NCI-H82 treated with DMSO at 0.1 percent for 48 hours (cell line): Measurements from ENCODE around the gene PARP9.

Experiments used
- DNase-seq: peaks from one replicate; lab custom pipeline; 2025; ENCODE audit not compliant: unreplicated experiment; lab: John Stamatoyannopoulos, UW

The PARP9 gene

DNA sequence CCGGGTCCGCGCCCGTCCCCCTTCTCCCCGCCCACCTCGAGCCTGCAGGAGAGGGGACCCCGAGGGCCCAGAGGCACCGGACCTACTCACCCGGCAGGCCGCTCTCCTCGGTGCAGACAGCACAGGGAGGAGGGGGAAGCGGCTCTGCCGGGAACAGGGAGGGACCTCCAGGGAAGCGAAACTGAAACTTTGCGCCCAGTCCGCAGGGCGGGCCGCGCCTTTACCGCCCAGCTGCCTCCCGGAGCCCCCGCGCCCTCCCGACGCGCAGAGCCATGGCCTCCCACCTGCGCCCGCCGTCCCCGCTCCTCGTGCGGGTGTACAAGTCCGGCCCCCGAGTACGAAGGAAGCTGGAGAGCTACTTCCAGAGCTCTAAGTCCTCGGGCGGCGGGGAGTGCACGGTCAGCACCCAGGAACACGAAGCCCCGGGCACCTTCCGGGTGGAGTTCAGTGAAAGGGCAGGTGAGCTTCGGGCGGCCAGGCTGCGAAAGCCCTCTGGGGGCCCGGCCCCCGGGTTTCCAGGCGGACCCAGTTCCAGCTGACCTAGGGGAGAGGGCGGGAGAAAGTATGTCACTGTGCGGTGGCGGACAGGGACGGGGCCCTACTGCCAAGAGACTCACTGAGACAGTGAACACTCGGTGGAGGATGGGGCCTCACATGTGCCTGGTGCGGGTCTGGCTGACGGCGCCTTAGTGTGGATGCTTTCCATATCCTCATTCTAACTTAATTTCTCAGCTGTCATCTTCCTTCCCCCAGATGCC, at the start of gene PARP9, which contains the start of gene DTX3L:
Gene PARP9, minus strand, starts transcription at position 146 of the 758 bp plus-strand sequence. CDS start 4,680 bp downstream, outside the sequence.
Gene DTX3L, plus strand, starts transcription at position 184 of the 758 bp plus-strand sequence. Its CDS starts 89 bp downstream, at position 273.
- no peak for DNase-seq

DNA sequence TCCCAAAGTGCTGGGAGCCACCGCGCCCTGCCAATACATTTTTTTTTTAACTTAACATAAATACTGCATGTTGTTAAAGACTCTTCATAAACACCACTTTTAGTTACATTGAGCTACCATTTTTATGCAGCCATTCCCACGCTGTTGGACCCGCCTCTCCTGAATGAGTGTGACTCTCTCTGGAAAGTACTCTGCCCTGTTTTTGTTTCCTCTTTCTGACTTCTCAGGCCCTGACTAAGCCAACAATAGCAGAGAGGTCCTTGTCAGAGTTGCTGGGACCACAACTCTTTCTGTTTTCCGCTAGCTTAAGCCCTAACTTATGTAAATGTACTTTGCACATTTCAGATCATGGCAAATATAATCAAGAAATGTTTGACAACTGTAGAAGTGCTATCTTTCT, 48.6 kb upstream of the PARP9 start:
- DNase-seq, result no peak

DNA sequence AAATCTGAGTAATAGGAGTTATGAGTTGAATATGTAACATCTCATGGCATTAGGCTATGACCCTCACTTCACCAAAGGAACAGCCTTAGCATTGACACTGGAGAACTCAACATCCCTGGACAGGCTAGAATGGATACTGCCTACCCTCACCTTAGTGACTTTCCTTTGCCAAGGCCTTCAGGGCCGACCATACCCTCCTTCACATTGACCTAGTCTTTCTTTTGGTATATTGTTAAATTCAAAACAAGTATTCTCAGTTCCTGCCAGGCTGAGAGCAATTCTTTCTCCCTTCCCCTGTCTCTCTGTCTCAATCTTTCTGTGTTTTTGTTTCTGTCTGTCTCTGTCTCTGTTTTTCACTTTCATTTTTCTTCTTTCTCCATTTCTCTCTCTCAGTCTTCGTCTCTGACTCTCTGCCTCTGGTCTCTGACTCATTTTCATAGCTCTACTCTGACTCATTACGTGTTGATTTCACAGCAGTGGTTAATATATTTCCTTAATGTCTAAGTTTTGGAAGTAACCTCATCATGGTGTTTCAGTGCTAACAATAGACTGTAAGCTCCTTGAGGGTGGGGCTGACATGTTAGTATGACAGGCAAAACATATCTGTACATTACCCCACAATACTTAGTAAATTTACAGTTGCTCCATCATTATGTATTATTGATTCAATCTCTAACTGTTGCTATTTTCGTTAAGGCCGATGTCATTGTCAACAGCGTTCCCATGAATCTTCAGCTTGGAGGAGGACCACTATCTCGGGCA, 45.9 kb upstream of the PARP9 start:
- no peak for DNase-seq

DNA sequence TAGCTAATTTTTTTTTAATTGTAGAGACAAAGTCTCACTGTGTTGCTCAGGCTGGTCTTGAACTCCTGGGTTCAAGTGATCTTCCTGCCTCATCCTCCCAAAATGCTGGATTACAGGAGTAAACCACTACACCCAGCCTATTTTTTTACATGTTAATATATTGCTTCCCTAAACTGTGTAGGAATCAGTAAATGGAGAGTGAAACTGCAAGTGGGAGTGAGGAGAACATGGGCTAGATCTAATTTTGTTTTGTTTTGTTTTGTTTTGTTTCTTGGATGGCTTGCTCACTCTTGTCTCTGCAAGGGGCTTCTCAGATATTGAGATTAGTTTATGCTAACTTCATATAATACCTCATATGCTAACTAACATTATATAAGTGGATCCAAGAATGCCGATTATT, 44.8 kb upstream of the PARP9 start:
- DNase-seq, result no peak

DNA sequence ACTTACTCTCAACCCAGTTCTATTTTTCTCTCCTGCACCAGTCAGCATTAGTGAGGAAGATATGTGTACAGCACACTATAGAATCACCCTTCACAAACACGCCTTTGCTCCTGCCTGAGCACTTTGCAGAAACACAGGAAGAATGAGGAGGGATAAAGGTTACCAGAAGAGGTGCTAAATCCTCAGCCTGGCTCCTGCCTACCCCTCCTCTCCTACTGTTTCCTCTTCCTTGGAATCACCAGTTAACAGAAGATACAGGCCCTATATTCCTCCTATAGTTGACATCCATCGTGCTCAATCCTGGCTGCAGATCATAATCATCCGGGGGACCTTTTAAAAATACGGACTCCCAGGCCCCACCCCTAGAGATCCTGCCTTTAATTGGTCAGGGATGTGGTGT, 42.2 kb upstream of the PARP9 start:
- DNase-seq, result no peak

DNA sequence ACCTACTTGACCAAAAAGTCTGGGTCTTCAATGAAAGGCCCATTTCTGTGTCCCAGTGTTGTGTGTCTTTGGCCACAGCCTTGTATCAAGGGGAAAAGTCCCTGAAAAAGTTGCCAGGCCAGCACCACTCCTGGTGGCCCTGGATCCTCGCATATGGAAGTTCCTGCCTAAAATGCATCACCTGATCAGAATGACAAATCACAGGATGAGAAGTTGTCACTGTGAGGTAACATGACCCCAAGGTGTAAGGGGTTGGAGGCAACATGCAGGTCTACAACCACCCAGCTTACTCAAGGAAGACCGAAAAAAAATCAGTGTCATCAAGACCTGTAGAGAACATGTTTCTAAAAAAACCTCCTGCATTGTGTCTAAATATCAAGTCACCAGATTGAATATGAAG, 39.0 kb upstream of the PARP9 start:
- DNase-seq, result no peak

DNA sequence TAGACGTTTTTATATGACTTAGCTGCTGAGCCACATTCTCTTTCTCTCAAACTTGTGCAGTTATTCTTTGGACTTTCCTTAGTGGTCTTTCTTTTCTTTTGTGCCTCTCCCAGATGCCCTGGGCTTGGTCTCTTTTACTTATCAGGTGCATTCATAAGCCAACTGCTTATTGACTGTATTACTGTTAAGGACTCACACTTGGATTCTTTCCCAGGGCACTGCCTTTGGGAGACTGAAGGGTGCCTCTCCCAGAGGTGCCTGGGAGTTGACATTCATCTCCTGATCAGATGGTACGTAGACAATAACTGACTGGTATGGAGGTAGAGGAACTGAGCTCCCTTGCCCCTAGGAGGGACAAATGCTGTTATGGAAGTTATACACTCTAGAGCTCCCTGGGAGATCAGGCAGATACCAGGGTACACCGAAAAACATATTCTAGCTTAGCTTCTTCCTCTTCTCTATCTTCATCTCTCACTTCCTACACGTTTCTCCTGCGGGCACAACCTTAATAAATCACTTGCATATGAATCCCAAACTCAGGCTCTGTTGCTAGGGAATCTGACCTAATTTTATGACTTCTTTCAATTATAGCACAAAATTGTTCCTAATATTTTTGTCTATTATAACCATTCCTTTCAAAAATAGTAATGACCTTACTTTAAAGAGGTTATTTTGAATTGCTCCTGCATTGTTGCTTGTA, 38.1 kb upstream of the PARP9 start:
- no peak for DNase-seq

DNA sequence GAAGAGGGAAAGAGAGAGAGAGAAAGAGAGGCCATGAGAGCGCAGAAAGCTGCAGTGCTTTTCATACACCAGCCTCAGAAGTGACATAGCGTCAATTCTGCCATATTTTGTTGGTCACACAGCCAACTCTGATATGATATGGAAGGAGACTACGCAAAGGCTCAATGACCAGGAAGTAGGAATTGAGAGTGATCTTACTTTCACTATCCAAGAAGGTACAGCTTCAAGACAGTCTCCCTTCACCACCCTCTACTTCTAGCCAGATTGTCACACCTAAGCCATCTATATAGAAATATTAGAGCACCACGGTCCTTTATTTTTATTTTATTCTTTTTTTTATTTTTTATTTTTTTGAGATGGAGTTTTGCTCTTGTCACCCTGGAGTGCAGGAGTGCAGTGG, 34.5 kb upstream of the PARP9 start:
- DNase-seq, result no peak

DNA sequence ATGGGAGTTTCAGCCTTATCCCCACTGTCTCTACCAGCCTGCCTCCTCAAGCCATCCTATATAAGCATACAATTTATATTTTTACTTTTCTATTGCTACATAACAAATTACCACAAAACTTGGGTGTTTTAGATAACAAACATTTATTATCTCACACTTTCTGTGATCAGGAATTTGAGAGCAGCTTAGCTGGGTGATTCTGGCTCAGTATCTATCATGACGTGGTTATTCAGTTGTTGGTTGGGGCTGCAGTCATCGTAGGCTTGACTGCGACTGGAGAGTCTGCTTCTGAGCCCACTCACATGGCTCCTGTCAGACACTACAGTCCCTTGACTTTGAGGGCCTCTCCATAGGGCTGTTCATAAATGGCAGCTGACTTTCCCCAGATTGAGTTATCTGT, 34.1 kb upstream of the PARP9 start:
- DNase-seq, result no peak

DNA sequence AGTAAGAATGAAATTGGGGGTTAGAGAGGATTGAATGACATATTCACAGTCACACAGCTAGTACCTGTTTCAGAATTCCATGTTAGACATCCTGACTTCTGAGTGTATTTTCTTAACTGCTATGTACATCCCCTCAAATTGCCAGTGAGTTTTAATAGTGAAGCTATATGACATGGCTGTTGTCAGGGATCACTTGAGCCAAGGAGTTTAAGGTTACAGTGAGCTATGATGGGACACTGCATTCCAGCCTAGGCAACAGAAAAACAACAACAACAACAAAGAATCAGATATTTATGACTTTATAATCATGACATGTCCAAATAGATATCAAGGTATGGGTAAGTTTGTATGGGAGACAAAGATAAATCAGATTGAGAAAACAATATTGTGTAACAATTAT, 29.9 kb upstream of the PARP9 start:
- DNase-seq, result no peak

DNA sequence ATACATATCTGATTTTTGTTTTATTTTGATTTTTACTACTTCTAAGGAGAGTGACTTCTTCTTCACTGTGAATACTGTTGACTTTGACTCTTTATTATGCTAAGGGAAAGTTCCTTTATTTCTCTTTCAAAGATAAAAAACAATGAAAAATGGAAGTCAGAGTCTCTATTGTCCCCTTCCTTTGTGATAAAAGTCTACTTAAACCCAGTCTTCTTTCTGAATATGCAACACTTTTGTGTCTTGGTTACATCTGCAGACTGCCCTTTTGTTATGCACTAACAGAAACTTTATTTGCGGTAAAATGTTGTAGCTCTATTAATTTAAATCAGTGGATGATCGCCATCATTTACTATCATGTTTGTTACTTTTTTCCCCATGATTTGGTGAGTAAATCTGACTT, 26.5 kb upstream of the PARP9 start:
- no peak for DNase-seq

DNA sequence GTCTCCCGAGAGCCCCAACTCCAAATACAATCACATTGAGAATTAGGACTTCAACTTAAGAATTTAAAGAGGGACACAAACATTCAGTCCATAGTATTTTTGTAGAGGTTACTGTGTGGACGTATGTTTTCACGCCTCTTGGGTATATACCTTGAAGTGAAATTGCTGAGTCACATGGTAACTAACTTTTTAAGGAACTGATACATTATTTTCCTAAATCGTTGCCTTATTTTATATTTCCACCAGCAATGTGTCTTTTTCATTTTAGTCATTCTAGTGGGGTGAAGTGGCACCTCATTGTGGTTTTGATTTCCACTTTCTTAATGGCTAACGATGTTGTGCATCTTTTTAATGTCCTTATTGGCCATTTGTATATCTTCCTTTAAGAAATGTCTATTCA, 25.2 kb upstream of the PARP9 start:
- DNase-seq, result no peak

DNA sequence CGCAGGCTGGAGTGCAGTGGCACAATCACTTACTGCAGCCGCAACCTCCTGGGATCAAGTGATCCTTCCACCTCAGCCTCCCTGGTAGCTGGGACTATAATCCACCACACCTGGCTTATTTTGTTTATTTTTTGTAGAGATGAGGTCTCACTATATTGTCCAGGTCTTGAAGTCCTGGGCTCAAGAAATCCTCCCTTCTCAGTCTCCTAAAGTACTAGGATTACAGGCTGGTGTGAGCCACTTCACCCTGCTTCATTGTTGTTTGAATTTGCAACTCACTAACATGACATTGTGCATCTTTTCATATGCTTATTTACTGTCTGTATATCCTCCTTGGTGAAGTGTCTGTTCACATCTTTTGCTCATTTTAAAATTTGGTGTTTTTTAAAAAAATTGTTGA, 23.5 kb upstream of the PARP9 start:
- no peak for DNase-seq

DNA sequence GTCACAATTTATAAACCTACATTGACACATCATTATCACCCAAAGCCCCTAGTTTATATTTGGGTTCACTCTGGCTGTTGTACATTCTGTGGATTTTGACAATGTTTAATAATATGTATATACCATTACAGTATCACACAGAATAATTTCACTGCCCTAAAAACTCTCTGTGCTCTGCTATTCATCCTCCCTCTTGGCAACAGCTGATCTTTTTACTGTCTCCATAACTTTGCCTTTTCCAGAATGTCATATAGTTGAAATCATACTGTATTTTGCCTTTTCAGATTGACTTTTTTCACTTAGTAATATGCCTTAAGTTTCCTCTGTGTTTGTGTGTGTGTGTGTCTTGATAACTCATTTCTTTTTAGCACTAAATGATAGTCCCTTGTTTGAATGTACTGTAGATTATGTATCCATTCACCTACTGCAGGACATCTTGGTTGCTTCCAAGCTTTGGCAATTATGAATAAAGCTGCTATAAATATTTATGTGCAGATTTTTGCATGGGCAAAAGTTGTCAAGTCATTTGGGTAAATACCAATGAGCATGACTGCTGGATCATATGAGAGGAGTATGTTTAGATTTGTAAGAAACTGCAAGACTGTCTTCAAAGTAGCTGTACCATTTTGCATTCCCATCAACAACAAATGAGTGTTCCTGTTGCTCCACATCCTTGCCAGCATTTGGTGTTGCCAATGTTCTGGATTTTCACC, 22.8 kb upstream of the PARP9 start:
- no peak for DNase-seq

DNA sequence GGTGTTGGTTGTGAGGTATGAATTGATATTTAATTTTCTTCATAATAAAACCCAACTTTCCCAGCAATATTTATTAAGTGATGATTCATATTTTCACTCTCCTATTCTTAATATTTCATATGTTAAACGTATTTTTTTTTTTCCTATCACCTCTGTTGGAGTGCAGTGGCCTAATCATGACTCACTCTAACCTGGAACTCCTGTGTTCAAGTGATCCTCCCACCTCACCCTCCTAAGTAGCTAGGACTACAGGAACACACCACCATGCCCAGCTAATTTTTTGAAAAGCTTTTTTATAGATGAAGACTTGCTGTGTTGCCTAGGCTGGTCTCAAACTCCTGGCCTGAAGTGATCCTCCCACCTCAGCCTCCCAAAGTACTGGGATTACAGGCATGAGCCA, 22.0 kb upstream of the PARP9 start:
- no peak for DNase-seq

DNA sequence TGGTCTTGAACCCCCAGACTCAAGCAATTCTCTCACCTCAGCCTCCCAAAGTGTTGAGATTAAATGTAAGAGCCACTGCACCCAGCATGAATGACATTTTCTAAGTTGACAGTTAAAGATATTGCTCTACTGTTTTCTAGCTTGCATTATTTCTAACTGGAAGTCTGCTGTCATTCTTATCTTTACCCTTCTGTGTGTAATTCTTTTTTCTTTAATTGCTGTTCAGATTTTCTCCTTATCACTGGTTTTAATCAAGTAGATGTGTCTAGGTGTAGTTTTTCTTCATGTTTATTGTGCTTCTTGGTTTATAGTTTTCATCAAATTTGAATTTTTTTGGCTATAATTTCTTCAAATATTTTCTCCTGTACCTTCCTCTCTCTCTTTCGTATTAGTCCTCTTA, 18.3 kb upstream of the PARP9 start:
- no peak for DNase-seq

DNA sequence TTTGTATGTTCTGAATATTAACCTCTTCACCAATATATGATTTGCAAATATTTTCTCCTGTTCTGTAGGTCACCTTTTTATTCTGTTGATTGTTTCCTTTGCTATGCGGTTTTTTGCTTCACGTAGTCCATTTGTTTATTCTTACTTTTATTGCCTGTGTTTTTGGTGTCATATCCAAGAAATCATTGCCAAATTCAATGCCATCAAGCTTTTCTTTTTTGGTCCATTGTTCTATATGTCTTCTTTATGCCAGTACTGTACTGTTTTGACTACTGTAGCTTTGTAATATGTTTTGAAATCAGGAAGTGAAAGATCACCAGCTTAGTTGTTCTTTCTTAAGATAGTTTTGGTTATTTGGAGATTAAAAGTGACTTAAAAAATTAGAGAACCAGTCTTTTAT, 17.5 kb upstream of the PARP9 start:
- no peak for DNase-seq

DNA sequence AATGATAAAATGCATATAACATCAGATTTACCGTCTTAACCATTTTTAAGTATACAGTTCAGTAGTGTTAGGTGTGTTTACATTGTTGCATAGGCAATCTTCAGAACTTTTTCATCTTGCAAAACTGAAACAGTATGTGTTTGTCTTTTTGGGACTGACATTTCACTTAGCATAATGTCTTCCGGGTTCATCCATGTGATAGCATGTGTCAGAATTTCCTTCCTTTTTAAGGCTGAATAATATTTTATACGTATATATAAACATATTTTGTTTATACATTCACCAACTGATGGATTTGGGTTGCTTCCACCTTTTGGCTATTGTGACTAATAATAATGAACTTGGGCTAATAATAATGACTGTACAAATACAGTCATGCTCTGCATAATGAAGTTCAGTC, 16.4 kb upstream of the PARP9 start:
- no peak for DNase-seq

DNA sequence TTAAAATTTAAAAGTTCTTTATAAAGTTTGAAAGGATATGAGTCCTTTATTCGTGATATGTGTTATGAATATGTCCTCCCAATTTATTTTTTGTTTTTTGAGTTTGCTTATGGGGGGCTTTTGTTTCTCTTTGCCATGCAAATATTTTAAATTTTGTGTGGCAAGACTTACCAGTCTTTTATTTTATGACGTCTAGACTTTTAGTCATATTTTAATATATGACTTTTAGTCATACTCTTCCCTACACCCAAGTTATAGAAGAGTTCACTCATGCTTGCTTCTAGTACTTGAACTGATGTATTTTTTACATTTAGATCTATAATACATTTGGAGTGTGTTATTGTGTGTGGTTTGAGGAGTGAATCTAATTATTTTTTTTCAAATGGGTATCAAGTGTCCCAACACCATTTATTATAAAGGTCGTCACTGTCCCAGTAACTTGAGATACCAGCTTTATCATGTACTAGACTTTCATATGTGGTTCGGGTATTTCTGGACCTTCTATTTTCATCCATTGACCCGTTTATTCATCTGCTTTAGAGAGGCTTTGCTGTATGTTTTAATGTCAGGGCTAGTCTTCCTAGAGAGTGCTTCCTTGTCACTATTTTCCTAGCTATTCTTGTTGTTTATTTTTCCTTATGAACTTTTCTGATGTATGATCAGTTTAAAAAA, 14.1 kb upstream of the PARP9 start:
- no peak for DNase-seq

DNA sequence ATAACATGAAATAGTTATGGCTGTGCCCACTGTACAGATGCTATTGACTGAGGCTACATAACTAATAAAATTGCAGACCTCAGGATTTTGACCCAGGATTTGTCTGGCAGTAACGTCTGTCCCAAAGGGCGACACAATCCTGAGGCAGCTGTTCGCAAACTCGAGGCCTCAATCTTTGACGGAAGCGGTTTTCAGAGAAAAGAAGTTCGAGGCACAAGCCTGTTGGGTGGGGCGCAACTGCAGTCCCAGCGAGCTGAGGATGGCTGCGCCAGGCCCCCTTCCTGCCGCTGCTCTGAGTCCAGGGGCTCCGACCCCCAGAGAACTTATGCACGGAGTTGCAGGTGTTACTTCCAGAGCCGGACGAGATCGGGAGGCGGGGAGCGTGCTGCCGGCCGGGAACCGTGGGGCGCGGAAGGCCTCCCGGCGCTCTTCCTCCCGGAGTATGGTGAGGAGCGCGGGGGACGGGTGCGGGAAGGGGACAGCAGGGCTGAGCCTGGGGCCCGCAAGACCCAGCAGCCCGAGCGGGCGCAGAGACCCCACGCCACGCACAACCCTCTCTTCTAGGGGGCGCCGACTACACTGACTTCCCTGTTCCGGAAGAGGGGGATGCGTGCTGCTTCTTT, 13.4 kb upstream of the PARP9 start, which contains the start of gene PARP15:
Gene PARP15, plus strand, starts transcription at position 242 of the 623 bp plus-strand sequence. Its CDS starts 18 bp downstream, at position 260.
- DNase-seq, result no peak
